IMR-90 (cell line): ENCODE results near the gene CYP2D6. TPM values are rescaled to one million over a fixed set of nuclear protein-coding genes. Genes with fewer than 3 reads are reported as not detected.

Source experiments
- BHLHE40 ChIP-seq: fragments of 150-350 bp; IDR thresholded peaks from 2 replicates; pipeline ENCODE4 v1.6.1; 2016; ENCODE audit warnings: mild to moderate bottlenecking, low read depth, low read length
- CEBPB ChIP-seq: IDR thresholded peaks from 2 replicates; pipeline ENCODE4 v1.6.1; 2012; ENCODE audit warnings: low read depth, low read length, improper control_type of control experiment
- NFE2L2 ChIP-seq: fragments of 150-350 bp; IDR thresholded peaks from 2 replicates; pipeline ENCODE4 v1.6.1; 2016; ENCODE audit warnings: low read depth, mild to moderate bottlenecking, low read length
- RAD21 ChIP-seq: IDR thresholded peaks from 2 replicates; pipeline ENCODE4 v1.6.1; 2012; ENCODE audit warnings: low read length, improper control_type of control experiment
- polyA plus RNA-seq, 3 experiments: library from polyadenylated mRNA; depleted of rRNA; stranded (reverse); fragments of >200 nt; gene quantifications; 2 replicates each; pipeline ENCODE4 v1.2.3, GENCODE V29; 2012; ENCODE audit warnings: low replicate concordance in 1 of 3
- total RNA-seq: library from RNA; depleted of rRNA; stranded (reverse); fragments of >200 nt; gene quantifications from 2 replicates; pipeline ENCODE4 v1.2.3, GENCODE V29; 2012
- TF ChIP-seq, protein P1 (sequence below): conservative IDR thresholded peaks from 2 replicates; pipeline ENCODE4 v1.5.1; 2012; ENCODE audit warnings: mild to moderate bottlenecking, low read depth, low read length, improper control_type of control experiment

Gene CYP2D6
- total and polyA plus RNA-seq, 2 of the 4 experiments (the other 2 are of a cell fraction): under 0.01 to 0.24 TPM

GRCh38 chr22:42083119-42083518 is 47.5 kb downstream of the CYP2D6 start (continued):
- TF ChIP-seq, protein P1, sequence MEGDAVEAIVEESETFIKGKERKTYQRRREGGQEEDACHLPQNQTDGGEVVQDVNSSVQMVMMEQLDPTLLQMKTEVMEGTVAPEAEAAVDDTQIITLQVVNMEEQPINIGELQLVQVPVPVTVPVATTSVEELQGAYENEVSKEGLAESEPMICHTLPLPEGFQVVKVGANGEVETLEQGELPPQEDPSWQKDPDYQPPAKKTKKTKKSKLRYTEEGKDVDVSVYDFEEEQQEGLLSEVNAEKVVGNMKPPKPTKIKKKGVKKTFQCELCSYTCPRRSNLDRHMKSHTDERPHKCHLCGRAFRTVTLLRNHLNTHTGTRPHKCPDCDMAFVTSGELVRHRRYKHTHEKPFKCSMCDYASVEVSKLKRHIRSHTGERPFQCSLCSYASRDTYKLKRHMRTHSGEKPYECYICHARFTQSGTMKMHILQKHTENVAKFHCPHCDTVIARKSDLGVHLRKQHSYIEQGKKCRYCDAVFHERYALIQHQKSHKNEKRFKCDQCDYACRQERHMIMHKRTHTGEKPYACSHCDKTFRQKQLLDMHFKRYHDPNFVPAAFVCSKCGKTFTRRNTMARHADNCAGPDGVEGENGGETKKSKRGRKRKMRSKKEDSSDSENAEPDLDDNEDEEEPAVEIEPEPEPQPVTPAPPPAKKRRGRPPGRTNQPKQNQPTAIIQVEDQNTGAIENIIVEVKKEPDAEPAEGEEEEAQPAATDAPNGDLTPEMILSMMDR: no peak
- TF ChIP-seq NFE2L2 (no peak), RAD21 (no peak), BHLHE40 (no peak), CEBPB (no peak)
